Mesenchymal stem cell (in vitro differentiated cells and primary cell): ENCODE data around the gene DBNL.

ENCODE experiments used
- DNase-seq: peaks from one replicate; pipeline ENCODE4 v3.0.0-alpha.2; 2013
- H2AFZ ChIP-seq: one replicate; pipeline ENCODE4 v1.6.1; 2013; ENCODE audit warnings: low read depth, mild to moderate bottlenecking, control low read depth, inconsistent platforms, low read length, moderate library complexity
- H2AK5ac ChIP-seq: 2 replicates; pipeline ENCODE4 v1.6.1; 2013; ENCODE audit warnings: low read length, moderate library complexity, mild to moderate bottlenecking, inconsistent platforms; ENCODE audit not compliant: severe bottlenecking
- H2BK120ac ChIP-seq: one replicate; pipeline ENCODE4 v1.6.1; 2013; ENCODE audit warnings: low read depth, mild to moderate bottlenecking, inconsistent platforms, low read length, moderate library complexity
- H2BK12ac ChIP-seq, 2 experiments: one replicate each; pipeline ENCODE4 v1.6.1; 2013; ENCODE audit warnings: inconsistent platforms in 2 of 2, low read length in 2 of 2, mild to moderate bottlenecking in 2 of 2, moderate library complexity in 2 of 2, control low read depth in 1 of 2
- H2BK15ac ChIP-seq: one replicate; pipeline ENCODE4 v1.6.1; 2013; ENCODE audit warnings: mild to moderate bottlenecking, low read depth, inconsistent platforms; ENCODE audit not compliant: poor library complexity, severe bottlenecking
- H2BK5ac ChIP-seq: 2 replicates; pipeline ENCODE4 v1.6.1; 2013; ENCODE audit warnings: low read depth, mild to moderate bottlenecking, low read length, control low read depth, inconsistent platforms; ENCODE audit not compliant: poor library complexity, severe bottlenecking
- H3K14ac ChIP-seq, 2 experiments: one replicate each; pipeline ENCODE4 v1.6.1; 2013; ENCODE audit warnings: inconsistent platforms in 2 of 2, low read length in 2 of 2, control low read depth in 1 of 2, mild to moderate bottlenecking in 1 of 2, moderate library complexity in 1 of 2
- H3K18ac ChIP-seq, 2 experiments: one replicate each; pipeline ENCODE4 v1.6.1; 2013; ENCODE audit warnings: inconsistent platforms in 2 of 2, low read length in 2 of 2, control low read depth in 1 of 2, low read depth in 1 of 2, mild to moderate bottlenecking in 1 of 2
- H3K23ac ChIP-seq, 2 experiments: one replicate each; pipeline ENCODE4 v1.6.1; 2013; ENCODE audit warnings: inconsistent platforms in 2 of 2, low read length in 2 of 2, mild to moderate bottlenecking in 2 of 2, moderate library complexity in 2 of 2, control low read depth in 1 of 2
- H3K27ac ChIP-seq: 2 replicates; pipeline ENCODE4 v1.5.1; 2013; ENCODE audit warnings: mild to moderate bottlenecking, moderate library complexity, low read length, control low read depth, inconsistent platforms; ENCODE audit not compliant: poor library complexity, severe bottlenecking
- H3K27me3 ChIP-seq, 2 experiments: 2 replicates each; pipeline versions ENCODE4 v1.6.1 to v1.7.0; 2013; ENCODE audit warnings: low read length in 2 of 2, mild to moderate bottlenecking in 2 of 2, moderate library complexity in 2 of 2, control low read depth in 1 of 2, inconsistent platforms in 1 of 2; ENCODE audit not compliant: control insufficient read depth in 1 of 2, insufficient read depth in 1 of 2
- H3K36me3 ChIP-seq, 2 experiments: 2 replicates each; pipeline versions ENCODE4 v1.6.1 to v1.7.0; 2013; ENCODE audit warnings: low read length in 2 of 2, control low read depth in 1 of 2, inconsistent platforms in 1 of 2, low read depth in 1 of 2, mild to moderate bottlenecking in 1 of 2; ENCODE audit not compliant: insufficient read depth in 2 of 2, control insufficient read depth in 1 of 2
- H3K4ac ChIP-seq, 2 experiments: one replicate each; pipeline ENCODE4 v1.6.1; 2013; ENCODE audit warnings: inconsistent platforms in 2 of 2, low read length in 2 of 2, mild to moderate bottlenecking in 2 of 2, moderate library complexity in 2 of 2, control low read depth in 1 of 2, low read depth in 1 of 2
- H3K4me1 ChIP-seq: 2 replicates; pipeline ENCODE4 v1.6.1; 2013; ENCODE audit warnings: low read depth, low read length, control low read depth; ENCODE audit not compliant: control insufficient read depth, insufficient read depth
- H3K4me2 ChIP-seq: 2 replicates; pipeline ENCODE4 v1.6.1; 2013; ENCODE audit warnings: low read length, mild to moderate bottlenecking, inconsistent platforms; ENCODE audit not compliant: poor library complexity, severe bottlenecking
- H3K4me3 ChIP-seq, 2 experiments: 2 replicates each; pipeline versions ENCODE4 v1.5.1 to v1.7.0; 2013; ENCODE audit warnings: low read length in 2 of 2, mild to moderate bottlenecking in 2 of 2, control low read depth in 1 of 2, low read depth in 1 of 2; ENCODE audit not compliant: insufficient read depth in 1 of 2
- H3K79me1 ChIP-seq: replicated peaks from 2 replicates; pipeline ENCODE4 v1.6.1; 2013; ENCODE audit warnings: mild to moderate bottlenecking, control low read depth, low read length, inconsistent platforms; ENCODE audit not compliant: poor library complexity, severe bottlenecking
- H3K9ac ChIP-seq: 2 replicates; pipeline ENCODE4 v1.7.0; 2013; ENCODE audit warnings: mild to moderate bottlenecking, low read length, moderate library complexity
- H3K9me3 ChIP-seq: 2 replicates; pipeline ENCODE4 v1.7.0; 2013; ENCODE audit warnings: mild to moderate bottlenecking, low read length; ENCODE audit not compliant: control insufficient read depth
- H4K8ac ChIP-seq: one replicate; pipeline ENCODE4 v1.6.1; 2013; ENCODE audit warnings: inconsistent platforms, mild to moderate bottlenecking, low read length, moderate library complexity
- H4K91ac ChIP-seq: one replicate; pipeline ENCODE4 v1.6.1; 2013; ENCODE audit warnings: mild to moderate bottlenecking, low read length, inconsistent platforms
- WGBS: methylation state at CpG from one replicate; pipeline ENCODE4 v1.1.7; 2013; ENCODE audit warnings: mixed read lengths; 5-methylcytosine and 5-hydroxymethylcytosine counted together

DBNL gene

DNA sequence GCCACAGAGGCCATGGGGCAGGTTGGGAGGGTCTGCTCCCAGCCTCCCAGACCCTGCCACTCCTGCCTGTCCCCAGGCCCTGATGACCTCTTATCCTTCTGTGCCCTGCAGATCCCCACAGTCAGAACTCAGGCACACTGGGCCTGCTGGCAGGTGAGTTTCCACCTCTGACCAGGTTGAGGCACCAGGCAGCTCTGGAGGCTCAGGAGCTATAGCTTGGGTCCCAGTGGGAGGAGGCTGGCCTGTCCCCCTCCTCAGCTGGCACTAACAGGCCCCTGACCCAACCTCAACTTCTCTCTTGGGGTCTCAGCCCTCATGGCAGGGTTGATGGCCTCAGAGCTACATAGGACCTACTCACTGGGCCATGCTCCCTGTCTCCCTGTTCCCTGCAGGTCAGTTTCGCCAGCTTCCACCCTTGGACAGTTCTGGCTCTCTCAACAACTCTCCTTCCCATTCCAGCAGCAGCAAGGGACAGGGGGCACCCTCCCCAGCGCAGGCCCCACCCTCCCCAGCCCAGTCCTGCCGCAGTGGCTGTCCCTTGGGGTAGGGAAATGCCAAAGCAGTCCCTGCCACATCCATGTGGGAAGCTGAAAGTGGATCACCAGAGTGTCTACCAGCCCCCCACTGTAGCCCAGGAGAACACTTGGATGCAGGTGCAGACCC lies 56.9 kb downstream of the DBNL start:
- Histone ChIP-seq H3K4ac (peak overlapping the region in 1 of 2 experiments; percentile 5), H3K9ac (peak overlapping the region; percentile 67), H3K4me2 (no peak overlapping the region), H2AFZ (no peak overlapping the region), H2AK5ac (peak overlapping the region; percentile 86), H3K14ac (peak overlapping the region in 1 of 2 experiments; percentile 3), H3K79me1 (no peaks in the 10 kb centered on the region), H2BK12ac (peak overlapping the region in 1 of 2 experiments; percentile 27), H3K4me3 (no peak overlapping the region), H3K27me3 (no peaks in the 10 kb centered on the region), H4K91ac (peak overlapping the region; percentile 71), H3K18ac (peak overlapping the region; percentile 1 to 62), H2BK5ac (peak overlapping the region; percentile 92), H3K27ac (peak overlapping the region; percentile 97), H3K9me3 (no peaks in the 10 kb centered on the region), H2BK120ac (peak overlapping the region; percentile 29), H4K8ac (peak overlapping the region; percentile 54), H3K23ac (no peak overlapping the region), H3K36me3 (peaks cover 5 to 6% of the 10 kb centered on the region in 2 experiments), H3K4me1 (peaks cover 45% of the 10 kb centered on the region), H2BK15ac (peak overlapping the region; percentile 15)
- WGBS, result 97% methylated on average over 3 of the region's 3 CpGs
- DNase-seq, result no peak

DNA sequence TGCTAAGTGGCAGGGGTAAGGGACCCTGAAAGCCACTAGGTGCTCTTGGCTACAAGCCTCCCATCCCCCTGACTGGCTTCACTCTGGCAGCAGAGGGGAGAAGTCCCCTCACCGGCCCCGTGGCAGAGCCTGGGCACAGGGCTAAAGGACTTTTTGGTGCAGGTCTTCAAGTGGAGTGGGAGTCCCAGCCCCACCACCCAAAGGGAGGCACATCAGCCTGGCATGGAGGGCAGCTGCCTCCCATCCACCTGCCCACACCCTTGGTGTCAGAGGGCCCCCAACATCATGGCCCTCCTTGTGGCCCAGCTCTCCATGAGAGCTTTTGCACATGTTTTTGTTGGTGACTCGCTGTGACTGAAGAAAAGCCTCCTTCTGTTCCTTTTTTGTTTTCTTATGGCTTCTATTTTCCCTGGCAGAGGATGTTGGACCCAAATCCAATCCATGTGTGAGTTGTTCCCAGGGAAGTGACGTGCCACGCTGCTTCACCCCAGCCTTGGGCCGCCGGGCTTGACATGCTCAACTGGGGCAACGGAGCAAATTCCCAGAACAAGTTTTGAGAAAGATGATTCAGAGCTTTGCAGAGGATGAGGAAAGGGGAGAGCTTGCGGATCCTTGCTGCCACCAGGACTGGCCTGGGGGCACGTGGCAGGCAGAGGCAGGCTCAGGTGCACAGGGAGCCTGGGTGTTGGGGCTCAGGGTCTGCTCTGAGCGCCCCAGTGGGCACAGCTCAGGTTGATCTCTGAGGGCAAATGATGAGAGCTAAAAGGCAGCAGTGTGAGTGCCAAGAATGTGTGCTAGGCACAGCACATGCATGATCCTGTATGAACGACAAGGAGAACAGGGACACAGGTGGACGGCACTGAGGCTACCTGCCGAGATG lies 57.7 kb downstream of the DBNL start:
- H2AFZ ChIP-seq, result no peak overlapping the region
- H4K91ac ChIP-seq, result no peak overlapping the region
- peak overlapping the region; percentile 81 to 82 for H2BK12ac ChIP-seq
- H3K9ac ChIP-seq, result peak overlapping the region; percentile 67
- H3K4me1 ChIP-seq, result peaks cover 52% of the 10 kb centered on the region
- H2AK5ac ChIP-seq, result peak overlapping the region; percentile 86
- peak overlapping the region in 1 of 2 experiments; percentile 21 for H3K18ac ChIP-seq
- no peak overlapping the region for H3K4me3 ChIP-seq
- H3K27me3 ChIP-seq, result no peaks in the 10 kb centered on the region
- H3K4ac ChIP-seq, result peak overlapping the region in 1 of 2 experiments; percentile 26
- WGBS, result 93% methylated on average over 12 of the region's 14 CpGs
- H3K4me2 ChIP-seq, result no peak overlapping the region
- no peak overlapping the region for H2BK15ac ChIP-seq
- H3K79me1 ChIP-seq, result no peaks in the 10 kb centered on the region
- peak overlapping the region; percentile 97 for H3K27ac ChIP-seq
- H3K23ac ChIP-seq, result no peak overlapping the region
- H2BK120ac ChIP-seq, result no peak overlapping the region
- no peak for DNase-seq
- H2BK5ac ChIP-seq, result no peak overlapping the region
- H3K14ac ChIP-seq, result no peak overlapping the region
- no peak overlapping the region for H4K8ac ChIP-seq
- no peaks in the 10 kb centered on the region for H3K9me3 ChIP-seq
- H3K36me3 ChIP-seq, result peaks cover 13% of the 10 kb centered on the region in 2 experiments

DNA sequence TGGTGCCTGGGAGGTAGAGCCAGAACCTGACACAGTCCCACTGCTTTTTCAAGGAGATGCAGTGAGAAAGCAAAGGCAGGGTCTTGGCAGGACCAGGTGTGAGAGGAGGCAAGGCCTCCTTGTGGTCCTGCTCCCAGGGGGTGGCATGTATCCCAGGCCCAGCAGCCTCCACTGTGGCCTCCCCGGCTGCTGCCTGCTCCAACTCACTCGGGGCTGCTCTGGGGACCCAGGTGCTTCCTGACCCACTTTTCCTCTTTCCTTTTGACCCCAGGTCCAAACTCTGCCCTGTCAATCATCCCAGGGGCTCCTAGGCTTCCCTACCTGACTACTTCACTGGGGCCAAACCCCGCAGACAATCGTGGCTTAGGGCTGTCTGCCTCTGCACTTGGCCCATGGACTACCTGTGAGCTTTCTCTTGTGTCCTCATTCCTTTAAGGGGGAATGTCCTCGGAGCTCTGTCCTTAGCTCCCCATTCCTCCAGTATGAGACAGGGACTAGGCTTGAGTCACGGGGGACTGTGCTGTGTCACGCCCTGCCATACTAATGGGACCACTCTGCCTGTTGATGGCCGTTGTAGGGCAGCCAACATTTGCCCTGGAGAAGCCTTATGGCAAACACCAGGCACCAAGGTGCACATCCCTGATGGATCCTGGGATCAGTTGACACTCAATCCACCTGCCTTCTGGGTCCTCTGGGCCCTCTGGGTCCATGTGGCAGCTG lies 58.5 kb downstream of the DBNL start:
- H3K27ac ChIP-seq, result peak overlapping the region; percentile 97
- H3K23ac ChIP-seq, result no peak overlapping the region
- H2BK15ac ChIP-seq, result no peak overlapping the region
- H3K4me2 ChIP-seq, result no peak overlapping the region
- H3K36me3 ChIP-seq, result peaks cover 18 to 21% of the 10 kb centered on the region in 2 experiments
- H3K27me3 ChIP-seq, result no peaks in the 10 kb centered on the region
- no peaks in the 10 kb centered on the region for H3K9me3 ChIP-seq
- H3K18ac ChIP-seq, result peak overlapping the region in 1 of 2 experiments; percentile 21
- no peak overlapping the region for H3K14ac ChIP-seq
- no peak overlapping the region for H2BK120ac ChIP-seq
- H3K79me1 ChIP-seq, result no peaks in the 10 kb centered on the region
- H4K91ac ChIP-seq, result no peak overlapping the region
- H2AK5ac ChIP-seq, result peak overlapping the region; percentile 50
- H4K8ac ChIP-seq, result no peak overlapping the region
- no peak overlapping the region for H2BK5ac ChIP-seq
- no peak overlapping the region for H2AFZ ChIP-seq
- no peak overlapping the region for H3K4me3 ChIP-seq
- peak overlapping the region in 1 of 2 experiments; percentile 81 for H2BK12ac ChIP-seq
- DNase-seq, result no peak
- 93% methylated on average over 8 of the region's 8 CpGs for WGBS
- H3K4ac ChIP-seq, result peak overlapping the region in 1 of 2 experiments; percentile 26
- H3K4me1 ChIP-seq, result peaks cover 56% of the 10 kb centered on the region
- H3K9ac ChIP-seq, result peak overlapping the region; percentile 53
